H9 (cell line): ENCODE results near the gene LSM7. TPM values are rescaled to one million over a fixed set of nuclear protein-coding genes. Genes with fewer than 3 reads are reported as not detected.

Experiments
- DNase-seq: peaks from one replicate; pipeline ENCODE4 v3.0.0-alpha.2; 2017
- H2AFZ ChIP-seq: one replicate; pipeline ENCODE4 v1.6.1; 2013; ENCODE audit warnings: mild to moderate bottlenecking, low read length, control low read depth, moderate library complexity
- H2AK5ac ChIP-seq: 2 replicates; pipeline ENCODE4 v1.6.1; 2013; ENCODE audit warnings: low read length, control low read depth, mixed read lengths; ENCODE audit not compliant: insufficient read length
- H2BK120ac ChIP-seq: one replicate; pipeline ENCODE4 v1.6.1; 2013; ENCODE audit warnings: low read depth, mild to moderate bottlenecking, low read length, control low read depth, inconsistent platforms; ENCODE audit not compliant: poor library complexity, severe bottlenecking
- H2BK12ac ChIP-seq: 2 replicates; pipeline ENCODE4 v1.6.1; 2013; ENCODE audit warnings: low read length, control low read depth, mixed read lengths, low read depth; ENCODE audit not compliant: insufficient read length
- H2BK15ac ChIP-seq: 2 replicates; pipeline ENCODE4 v1.6.1; 2013; ENCODE audit warnings: low read depth, low read length, control low read depth
- H2BK20ac ChIP-seq: one replicate; pipeline ENCODE4 v1.6.1; 2013; ENCODE audit warnings: low read depth, mild to moderate bottlenecking, low read length, control low read depth, inconsistent platforms; ENCODE audit not compliant: poor library complexity, severe bottlenecking
- H2BK5ac ChIP-seq: 2 replicates; pipeline ENCODE4 v1.6.1; 2013; ENCODE audit warnings: low read length, control low read depth, mixed read lengths; ENCODE audit not compliant: insufficient read length
- H3K14ac ChIP-seq: 2 replicates; pipeline ENCODE4 v1.6.1; 2013; ENCODE audit warnings: low read length, control low read depth; ENCODE audit not compliant: insufficient read depth
- H3K18ac ChIP-seq: 2 replicates; pipeline ENCODE4 v1.6.1; 2013; ENCODE audit warnings: low read depth, mild to moderate bottlenecking, mixed read lengths, low read length, control low read depth; ENCODE audit not compliant: insufficient read length
- H3K23ac ChIP-seq: 2 replicates; pipeline ENCODE4 v1.6.1; 2013; ENCODE audit warnings: low read length, control low read depth, mixed read lengths, low read depth; ENCODE audit not compliant: insufficient read length
- H3K23me2 ChIP-seq: 2 replicates; pipeline ENCODE4 v1.6.1; 2013; ENCODE audit warnings: low read depth, mild to moderate bottlenecking, mixed read lengths, low read length, control low read depth; ENCODE audit not compliant: insufficient read length, poor library complexity, severe bottlenecking
- H3K27ac ChIP-seq: 2 replicates; pipeline ENCODE4 v1.5.1; 2013; ENCODE audit warnings: low read length, control low read depth, mixed read lengths, low read depth; ENCODE audit not compliant: insufficient read length
- H3K27me3 ChIP-seq: 2 replicates; pipeline ENCODE4 v1.6.1; 2013; ENCODE audit warnings: low read length, control low read depth, inconsistent platforms; ENCODE audit not compliant: insufficient read depth
- H3K4ac ChIP-seq: 2 replicates; pipeline ENCODE4 v1.6.1; 2013; ENCODE audit warnings: low read depth, mild to moderate bottlenecking, control low read depth, inconsistent platforms, low read length, moderate library complexity
- H3K4me1 ChIP-seq: 2 replicates; pipeline ENCODE4 v1.6.1; 2013; ENCODE audit warnings: low read length, control low read depth, inconsistent platforms; ENCODE audit not compliant: insufficient read depth
- H3K4me2 ChIP-seq: 2 replicates; pipeline ENCODE4 v1.6.1; 2013; ENCODE audit warnings: low read length, control low read depth, mixed read lengths; ENCODE audit not compliant: insufficient read length, insufficient read depth
- H3K56ac ChIP-seq: 2 replicates; pipeline ENCODE4 v1.6.1; 2013; ENCODE audit warnings: low read depth, mild to moderate bottlenecking, mixed read lengths, low read length, control low read depth; ENCODE audit not compliant: insufficient read length
- H3K79me1 ChIP-seq: 2 replicates; pipeline ENCODE4 v1.6.1; 2013; ENCODE audit warnings: low read depth, mild to moderate bottlenecking, moderate library complexity, low read length, control low read depth, inconsistent platforms; ENCODE audit not compliant: insufficient read depth, poor library complexity, severe bottlenecking
- H3K79me2 ChIP-seq: 2 replicates; pipeline ENCODE4 v1.6.1; 2013; ENCODE audit warnings: low read length, control low read depth, inconsistent platforms; ENCODE audit not compliant: insufficient read depth
- H3K9ac ChIP-seq: 2 replicates; pipeline ENCODE4 v1.6.1; 2013; ENCODE audit warnings: low read length, control low read depth, mixed read lengths; ENCODE audit not compliant: insufficient read length; ENCODE audit errors: extremely low read depth
- H3K9me3 ChIP-seq: one replicate; pipeline ENCODE4 v1.6.1; 2013; ENCODE audit warnings: low read depth, low read length, inconsistent platforms; ENCODE audit not compliant: control insufficient read depth
- H3T11ph ChIP-seq: one replicate; pipeline ENCODE4 v1.6.1; 2013; ENCODE audit warnings: mild to moderate bottlenecking, low read length, control low read depth, inconsistent platforms
- H4K20me1 ChIP-seq: one replicate; pipeline ENCODE4 v1.6.1; 2013; ENCODE audit not compliant: control insufficient read depth, insufficient read length, insufficient read depth
- H4K5ac ChIP-seq: 2 replicates; pipeline ENCODE4 v1.6.1; 2013; ENCODE audit warnings: low read depth, mild to moderate bottlenecking, mixed read lengths, low read length, control low read depth; ENCODE audit not compliant: insufficient read length
- H4K8ac ChIP-seq: replicated peaks from 2 replicates; pipeline ENCODE4 v1.6.1; 2013; ENCODE audit warnings: low read length, control low read depth, mixed read lengths, low read depth; ENCODE audit not compliant: insufficient read length
- H4K91ac ChIP-seq: 2 replicates; pipeline ENCODE4 v1.6.1; 2013; ENCODE audit warnings: low read depth, mild to moderate bottlenecking, moderate library complexity, mixed read lengths, low read length, control low read depth; ENCODE audit not compliant: insufficient read length
- H3K27ac Mint-ChIP-seq, 3 experiments: 2 replicates in 2 of 3; 3 replicates in 1 of 3; pipeline ENCODE4 v1.8.0; 2020 to 2021; ENCODE audit warnings: mixed read lengths in 3 of 3, mild to moderate bottlenecking in 1 of 3, moderate library complexity in 1 of 3
- H3K27me3 Mint-ChIP-seq: 2 replicates; pipeline ENCODE4 v1.8.0; 2021; ENCODE audit warnings: low read depth, mild to moderate bottlenecking, moderate library complexity, mixed read lengths
- H3K36me3 Mint-ChIP-seq, 3 experiments: 2 replicates in 2 of 3; 3 replicates in 1 of 3; pipeline ENCODE4 v1.8.0; 2020 to 2021; ENCODE audit warnings: low read depth in 3 of 3, mixed read lengths in 3 of 3; ENCODE audit not compliant: insufficient read depth in 1 of 3
- H3K4me1 Mint-ChIP-seq, 2 experiments: 2 replicates each; pipeline ENCODE4 v1.8.0; 2020; ENCODE audit warnings: mixed read lengths in 2 of 2
- H3K4me3 Mint-ChIP-seq, 2 experiments: 2 replicates in 1 of 2; 3 replicates in 1 of 2; pipeline ENCODE4 v1.8.0; 2020 to 2021; ENCODE audit warnings: mild to moderate bottlenecking in 2 of 2, mixed read lengths in 2 of 2, moderate library complexity in 1 of 2
- H3K9me3 Mint-ChIP-seq, 2 experiments: 2 replicates in 1 of 2; 3 replicates in 1 of 2; pipeline ENCODE4 v1.8.0; 2020; ENCODE audit warnings: mild to moderate bottlenecking in 2 of 2, mixed read lengths in 2 of 2, moderate library complexity in 1 of 2
- WGBS: extraction: QIAGEN DNeasy Blood & Tissue Kit; methylation state at CpG from one replicate; pipeline ENCODE4 v1.1.7; 2013; ENCODE audit warnings: missing lambda C conversion rate, low lambda C conversion rate, mixed read lengths; ENCODE audit not compliant: insufficient read length; ENCODE audit errors: extremely low coverage; 5-methylcytosine and 5-hydroxymethylcytosine counted together
- long read RNA-seq: library from polyadenylated mRNA; unstranded; transcript quantifications from one replicate; pipeline ENCODE4 v2.0.0, GENCODE V29; 2020
- total RNA-seq: library from RNA; stranded (reverse); gene quantifications from 2 replicates; pipeline ENCODE4 v1.2.1, GENCODE V29; 2021
- TF ChIP-seq, protein P1 (sequence below): fragments of 200-600 bp; sonication (generic); conservative IDR thresholded peaks from 3 replicates; pipeline ENCODE4 v1.8.0; 2021; ENCODE audit warnings: antibody characterized with exemption, mild to moderate bottlenecking

LSM7 gene
- total RNA-seq: 187 and 202 TPM in 2 replicates
- long read RNA-seq, transcript LSM7-203 (4 exons, 512 nt): minor isoform, 7 of 49 reads
- long read RNA-seq, transcript LSM7-204 (3 exons, 575 nt): minor isoform, 9 of 49 reads
- long read RNA-seq, transcript LSM7-201 (4 exons, 529 nt): major isoform, 29 of 49 reads
- long read RNA-seq, partial matches to known transcripts: 1 of 49 reads
- long read RNA-seq, other reads (novel, unspliced or antisense): 1 of 49 reads

DNA sequence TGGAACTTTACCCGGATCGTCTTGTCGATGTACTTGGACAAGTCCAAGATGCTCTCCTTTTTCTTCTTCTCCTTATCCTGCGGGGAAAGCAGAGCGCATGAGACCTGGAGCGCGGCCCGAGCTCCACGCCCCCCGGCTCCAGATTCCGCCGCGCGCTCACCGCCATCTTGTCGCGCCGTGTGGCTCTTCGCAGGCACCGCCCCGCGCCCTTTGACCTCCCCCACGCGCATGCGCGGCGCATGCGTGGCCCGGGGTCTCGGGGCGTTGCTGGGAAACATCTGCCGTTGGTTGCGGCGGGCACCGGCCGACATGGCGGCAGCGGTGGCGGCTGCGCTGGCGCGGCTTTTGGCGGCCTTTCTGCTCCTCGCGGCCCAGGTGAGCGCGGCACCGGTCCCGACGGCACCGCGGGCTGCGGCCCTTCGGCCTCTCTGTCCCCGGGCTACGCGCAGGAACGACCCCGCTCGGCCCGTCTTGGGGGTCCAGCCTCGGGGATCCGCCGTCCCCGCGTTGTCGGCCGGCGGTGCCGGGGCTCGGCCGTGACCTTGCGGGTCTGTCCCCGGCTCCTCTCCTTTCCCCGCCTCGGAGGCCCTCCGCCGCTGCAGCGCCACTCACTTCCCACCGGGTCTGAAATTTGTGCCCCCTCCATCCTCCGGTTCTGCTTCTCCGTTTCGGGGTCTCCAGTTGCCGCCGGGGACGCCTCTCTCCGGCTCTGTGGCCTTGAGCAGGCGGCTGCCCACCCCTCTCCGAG is at the start of gene LSM7, which contains the start of gene SPPL2B:
LSM7 (minus strand) TSS at position 186 of the 748 bp plus-strand sequence; CDS start at position 166, 20 bp downstream.
SPPL2B (plus strand) TSS at position 284 of the 748 bp plus-strand sequence; CDS start at position 310, 26 bp downstream.
- no peak within 1 kb of the TSS for H2BK5ac ChIP-seq
- Mint-ChIP-seq H3K4me1 (peaks cover 36 to 48% of the 10 kb centered on the region in 2 experiments), H3K27me3 (peaks cover 1% of the 10 kb centered on the region; the same call in 1 of the 2 replicates), H3K27ac (peak within 1 kb of the TSS; percentile 95 to 99 (median 98)), H3K36me3 (peaks cover 5 to 31% (median 29%) of the 10 kb centered on the region in 3 experiments), H3K4me3 (peak within 1 kb of the TSS; percentile 98 to 99), H3K9me3 (no peaks in the 10 kb centered on the region)
- H3K79me2 ChIP-seq: peaks cover 5% of the 10 kb centered on the region; the same call in 1 of the 2 replicates
- no peak within 1 kb of the TSS for H3K23ac ChIP-seq
- H3K23me2 ChIP-seq: peaks cover 9% of the 10 kb centered on the region
- peak within 1 kb of the TSS; percentile 81 for H3K14ac ChIP-seq
- no peak within 1 kb of the TSS for H2AFZ ChIP-seq
- peak; percentile 85 for DNase-seq
- no peak within 1 kb of the TSS for H3K56ac ChIP-seq
- H2BK15ac ChIP-seq: no peak within 1 kb of the TSS
- H3T11ph ChIP-seq: no peak within 1 kb of the TSS
- WGBS: no CpG with 5 or more reads among the region's 89 CpGs
- H2BK12ac ChIP-seq: peak within 1 kb of the TSS; percentile 41
- H3K9ac ChIP-seq: peak within 1 kb of the TSS; percentile 85
- H2BK20ac ChIP-seq: no peak within 1 kb of the TSS
- H3K4ac ChIP-seq: no peak within 1 kb of the TSS
- peak within 1 kb of the TSS; percentile 88 for H3K18ac ChIP-seq
- H4K5ac ChIP-seq: no peak within 1 kb of the TSS
- H3K79me1 ChIP-seq: no peaks in the 10 kb centered on the region
- H4K8ac ChIP-seq: no peak within 1 kb of the TSS
- H2BK120ac ChIP-seq: no peak within 1 kb of the TSS
- H3K9me3 ChIP-seq: no peaks in the 10 kb centered on the region
- H4K20me1 ChIP-seq: peaks cover 5% of the 10 kb centered on the region
- H3K4me1 ChIP-seq: peaks cover 5% of the 10 kb centered on the region; the same call in 1 of the 2 replicates
- TF ChIP-seq, protein P1, sequence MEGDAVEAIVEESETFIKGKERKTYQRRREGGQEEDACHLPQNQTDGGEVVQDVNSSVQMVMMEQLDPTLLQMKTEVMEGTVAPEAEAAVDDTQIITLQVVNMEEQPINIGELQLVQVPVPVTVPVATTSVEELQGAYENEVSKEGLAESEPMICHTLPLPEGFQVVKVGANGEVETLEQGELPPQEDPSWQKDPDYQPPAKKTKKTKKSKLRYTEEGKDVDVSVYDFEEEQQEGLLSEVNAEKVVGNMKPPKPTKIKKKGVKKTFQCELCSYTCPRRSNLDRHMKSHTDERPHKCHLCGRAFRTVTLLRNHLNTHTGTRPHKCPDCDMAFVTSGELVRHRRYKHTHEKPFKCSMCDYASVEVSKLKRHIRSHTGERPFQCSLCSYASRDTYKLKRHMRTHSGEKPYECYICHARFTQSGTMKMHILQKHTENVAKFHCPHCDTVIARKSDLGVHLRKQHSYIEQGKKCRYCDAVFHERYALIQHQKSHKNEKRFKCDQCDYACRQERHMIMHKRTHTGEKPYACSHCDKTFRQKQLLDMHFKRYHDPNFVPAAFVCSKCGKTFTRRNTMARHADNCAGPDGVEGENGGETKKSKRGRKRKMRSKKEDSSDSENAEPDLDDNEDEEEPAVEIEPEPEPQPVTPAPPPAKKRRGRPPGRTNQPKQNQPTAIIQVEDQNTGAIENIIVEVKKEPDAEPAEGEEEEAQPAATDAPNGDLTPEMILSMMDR: no peak
- peak within 1 kb of the TSS; percentile 90 for H3K4me2 ChIP-seq
- no peak within 1 kb of the TSS for H4K91ac ChIP-seq
- H2AK5ac ChIP-seq: no peak within 1 kb of the TSS
- no peak within 1 kb of the TSS for H3K27ac ChIP-seq
- no peaks in the 10 kb centered on the region for H3K27me3 ChIP-seq
